Endothelial cell of umbilical vein (primary cell): ENCODE measurements around the gene CEP72. TPM values are rescaled to one million over a fixed set of nuclear protein-coding genes. Genes with fewer than 3 reads are reported as not detected.

ENCODE experiments used
- BruUV-seq: library from RNA; stranded (reverse); fragments of 400-500 nt; replicated peaks from 2 replicates; lab custom pipeline; 2021; lab: Mats Ljungman, UMichigan
- CTCF ChIA-PET: fragments of 300-600, 350-600 bp; sonication (Branson Sonifier 250); formaldehyde crosslinking; loops from one replicate; lab custom pipeline; 2021; ENCODE audit warnings: antibody characterized with exemption, inconsistent platforms; lab: Charles Lee
- POLR2A ChIA-PET: fragments of 300-600, 350-600 bp; sonication (Branson Sonifier 250); formaldehyde crosslinking; loops from one replicate; lab custom pipeline; 2021; ENCODE audit warnings: antibody characterized with exemption, inconsistent platforms; lab: Charles Lee
- DNase-seq: peaks from one replicate; pipeline ENCODE4 v3.0.0-alpha.2; 2011; ENCODE audit warnings: low read depth, low spot score
- FAIRE-seq: peaks from 2 replicates; lab custom pipeline; 2011; peaks lifted over from hg19 to GRCh38; lab: Jason Lieb, UNC
- H2AFZ ChIP-seq: 2 replicates; pipeline ENCODE4 v1.6.0; 2012; ENCODE audit warnings: low read depth, low read length, control low read depth, inconsistent platforms
- H3K27ac ChIP-seq: 2 replicates; pipeline ENCODE4 v1.5.1; 2011; ENCODE audit warnings: low read depth, mild to moderate bottlenecking, control low read depth, low read length, moderate library complexity; ENCODE audit not compliant: insufficient read depth
- H3K27me3 ChIP-seq, 2 experiments: 2 replicates each; pipeline versions ENCODE4 v1.6.0 to v1.6.1; 2011; ENCODE audit warnings: low read length in 2 of 2, mixed read lengths in 1 of 2; ENCODE audit not compliant: control insufficient read depth in 2 of 2, insufficient read depth in 2 of 2
- H3K36me3 ChIP-seq, 2 experiments: 2 replicates in 1 of 2; 3 replicates in 1 of 2; pipeline ENCODE4 v1.5.1; 2011; ENCODE audit warnings: low read length in 2 of 2, mild to moderate bottlenecking in 1 of 2, moderate library complexity in 1 of 2; ENCODE audit not compliant: control insufficient read depth in 2 of 2, insufficient read depth in 2 of 2; ENCODE audit errors: extremely low read depth in 1 of 2
- H3K4me1 ChIP-seq: 3 replicates; pipeline ENCODE4 v1.5.1; 2011; ENCODE audit warnings: mild to moderate bottlenecking, low read length; ENCODE audit not compliant: control insufficient read depth, insufficient read depth; ENCODE audit errors: extremely low read depth
- H3K4me2 ChIP-seq: 2 replicates; pipeline ENCODE4 v1.6.1; 2011; ENCODE audit warnings: low read length, control low read depth, mixed read lengths; ENCODE audit not compliant: insufficient read depth
- H3K4me3 ChIP-seq, 3 experiments: fragments of 200-600 bp in 1 of 3; sonication (generic), shearing (Covaris generic) in 1 of 3; replicated peaks in 1 of 3; 2 replicates each; pipeline ENCODE4 v1.5.1; 2011 to 2016; ENCODE audit warnings: control low read depth in 3 of 3, low read length in 3 of 3, mild to moderate bottlenecking in 2 of 3, inconsistent platforms in 1 of 3, low read depth in 1 of 3, moderate library complexity in 1 of 3; ENCODE audit not compliant: insufficient read depth in 1 of 3
- H3K79me2 ChIP-seq: 2 replicates; pipeline ENCODE4 v1.6.0; 2012; ENCODE audit warnings: low read length, inconsistent platforms; ENCODE audit not compliant: control insufficient read depth, insufficient read depth
- H3K9ac ChIP-seq: replicated peaks from 2 replicates; pipeline ENCODE3; 2011; ENCODE audit warnings: low read length, control low read depth; ENCODE audit not compliant: insufficient read depth; ENCODE audit errors: extremely low read depth
- H3K9me1 ChIP-seq: replicated peaks from 3 replicates; pipeline ENCODE4 v1.6.0; 2011; ENCODE audit warnings: mild to moderate bottlenecking, low read length; ENCODE audit not compliant: control insufficient read depth, insufficient read depth; ENCODE audit errors: extremely low read depth
- H3K9me3 ChIP-seq: replicated peaks from 2 replicates; pipeline ENCODE4 v1.5.1; 2012; ENCODE audit warnings: low read length, inconsistent platforms; ENCODE audit not compliant: control insufficient read depth, insufficient read depth
- H4K20me1 ChIP-seq: replicated peaks from 2 replicates; pipeline ENCODE3; 2011; ENCODE audit warnings: mild to moderate bottlenecking, low read length; ENCODE audit not compliant: control insufficient read depth, insufficient read depth; ENCODE audit errors: extremely low read depth
- CTCF ChIP-seq, 2 donors: IDR thresholded peaks; 1 replicate in 1 of 2; 2 replicates in 1 of 2; pipeline ENCODE4 v1.5.1; 2011; ENCODE audit warnings: low read length in 2 of 2, mild to moderate bottlenecking in 2 of 2, moderate library complexity in 2 of 2, control low read depth in 1 of 2, inconsistent platforms in 1 of 2, low read depth in 1 of 2; ENCODE audit not compliant: insufficient read depth in 1 of 2; ENCODE audit errors: extremely low read depth in 1 of 2
- EZH2 ChIP-seq: IDR thresholded peaks from 2 replicates; pipeline ENCODE4 v1.6.1; 2012; ENCODE audit warnings: borderline replicate concordance, low read depth, mild to moderate bottlenecking, moderate library complexity, low read length, inconsistent platforms; ENCODE audit not compliant: severe bottlenecking
- FOS ChIP-seq: IDR thresholded peaks from 2 replicates; pipeline ENCODE4 v1.6.1; 2011; ENCODE audit warnings: mild to moderate bottlenecking, low read length, moderate library complexity, borderline replicate concordance; ENCODE audit not compliant: insufficient read depth
- GATA2 ChIP-seq: IDR thresholded peaks from 2 replicates; pipeline ENCODE4 v1.7.0; 2011; ENCODE audit warnings: low read depth, mild to moderate bottlenecking, moderate library complexity, mixed read lengths, low read length; ENCODE audit not compliant: insufficient read length, insufficient read depth
- MYC ChIP-seq: IDR thresholded peaks from one replicate; pipeline ENCODE4 v1.6.1; 2011; ENCODE audit warnings: mild to moderate bottlenecking, low read depth, low read length
- POLR2A ChIP-seq: IDR thresholded peaks from 2 replicates; pipeline ENCODE4 v1.6.1; 2012; ENCODE audit warnings: low read depth, mild to moderate bottlenecking, control low read depth, low read length
- POLR2AphosphoS5 ChIP-seq: IDR thresholded peaks from 2 replicates; pipeline ENCODE4 v1.6.1; 2012; ENCODE audit warnings: low read depth, mild to moderate bottlenecking, control low read depth, low read length, moderate library complexity; ENCODE audit not compliant: insufficient read depth
- dilution Hi-C: fragments of 300-500 bp; cut with MboI; formaldehyde crosslinking; loops from one replicate; pipeline ENCODE4 v1.15.0; 2019; ENCODE audit warnings: low sequenced_read_pairs; ENCODE audit not compliant: extremely low pct_ligation_motif_present
- intact Hi-C: fragments of 100-400 bp; cut with micrococcal nuclease; formaldehyde crosslinking; loops from one replicate; pipeline ENCODE4 v1.10.0; 2022
- polyA plus RNA-seq, 4 experiments: library from polyadenylated mRNA; depleted of rRNA in 3 of 4; stranded (reverse) in 3 of 4; unstranded in 1 of 4; fragments of >200 nt; gene quantifications; 2 replicates each; pipeline versions ENCODE4 v1.2.1 to v1.2.3, GENCODE V29; 2011 to 2012; ENCODE audit warnings: missing spikeins in 1 of 4
- total RNA-seq: library from RNA; stranded (reverse); gene quantifications from 2 replicates; pipeline ENCODE4 v1.2.3, GENCODE V29; 2021

Gene CEP72
- total and polyA plus RNA-seq, 2 donors (not counting 3 experiments of a cell fraction or from before 2014, with no cell fraction given): 2.9 to 9.5 TPM

GRCh38 chr5:659496-660263 lies 47.5 kb downstream of the CEP72 start:
- intact Hi-C loops: no loop called here
- no peak overlapping the region for H3K4me3 ChIP-seq
- H3K4me2 ChIP-seq: no peak overlapping the region
- CTCF ChIA-PET: interaction anchor here (1.4 kb wide), 1 partner anchor 10 kb away, joined by 3 read pairs; no protein-coding TSS in a partner anchor
- no peak overlapping the region for H3K9ac ChIP-seq
- BruUV-seq: no TSS peak
- H3K27ac ChIP-seq: no peak overlapping the region
- no peak for FAIRE-seq
- no peaks in the 10 kb centered on the region for H3K9me1 ChIP-seq
- POLR2A ChIA-PET: no interaction called here
- H4K20me1 ChIP-seq: no peaks in the 10 kb centered on the region
- no peak for TF ChIP-seq POLR2A
- no peak for TF ChIP-seq GATA2
- no peak for TF ChIP-seq POLR2AphosphoS5
- TF ChIP-seq FOS: no peak
- no peak for TF ChIP-seq EZH2
- no peak for TF ChIP-seq CTCF (IDR thresholded peaks at IDR 0.05; ENCODE audit: extremely low read depth in 1 of 2, insufficient read depth in 1 of 2, low read depth in 1 of 2, low read length in 2 of 2)
- TF ChIP-seq MYC: no peak
- dilution Hi-C loops: no loop called here
- H3K9me3 ChIP-seq: no peaks in the 10 kb centered on the region
- DNase-seq: no peak
- no peak overlapping the region for H2AFZ ChIP-seq
- H3K79me2 ChIP-seq: no peaks in the 10 kb centered on the region
- peaks cover 10% of the 10 kb centered on the region for H3K4me1 ChIP-seq
- no peaks in the 10 kb centered on the region for H3K27me3 ChIP-seq
- H3K36me3 ChIP-seq: peaks cover 0 to 2% of the 10 kb centered on the region in 2 experiments
